Prostate gland (tissue), 2 donors: ENCODE results near the gene VAV2.

ENCODE experiments used
- CTCF ChIP-seq, 4 experiments: fragments of 200-600 bp in 2 of 4; fragments of 450-650 bp in 2 of 4; sonication (generic) in 2 of 4; IDR thresholded peaks; 1 replicate in 3 of 4; 2 replicates in 1 of 4; pipeline ENCODE4 v1.5.1; 2016 to 2019; ENCODE audit warnings: antibody characterized with exemption in 4 of 4, mild to moderate bottlenecking in 2 of 4, moderate library complexity in 2 of 4
- POLR2AphosphoS5 ChIP-seq: sonication (generic); formaldehyde crosslinking; IDR thresholded peaks from one replicate; pipeline ENCODE4 v1.6.1; 2017; ENCODE audit warnings: antibody characterized with exemption

- TF ChIP-seq CTCF (IDR thresholded peaks at IDR 0.05) (no peak), POLR2AphosphoS5 (no peak)
Measured at GRCh38 chr9:133887540-133888047, 104.5 kb downstream of the VAV2 start.
